Activated CD4-positive, alpha-beta T cell treated with anti-CD3 and anti-CD28 coated beads, Interleukin-2, Interleukin-6, amounts not matched to agents 100 ng/mL and 50 ng/mL, durations not matched to agents 16 hours and 8 hours (primary cell): Measurements from ENCODE around the gene CCDC185.
"Not testable (repeated sequence)": the region's sequence is repeated elsewhere in the genome, so short reads cannot be mapped to it uniquely, and the experiment has no call there.

ENCODE experiments used
- DNase-seq: peaks from one replicate; pipeline ENCODE4 v3.0.0-alpha.2; 2020

The CCDC185 gene

GRCh38 chr1:223399393-223399792, 6.2 kb downstream of the CCDC185 start:
- DNase-seq: not testable (repeated sequence)

- DNase-seq: no peak
Measured at GRCh38 chr1:223401873-223402789, 8.9 kb downstream of the CCDC185 start.

GRCh38 chr1:223402790-223403142, 9.6 kb downstream of the CCDC185 start:
- DNase-seq: no peak

GRCh38 chr1:223403184-223403815, 10.1 kb downstream of the CCDC185 start:
- DNase-seq: no peak

GRCh38 chr1:223405507-223405906, 12.3 kb downstream of the CCDC185 start:
- DNase-seq: no peak

- DNase-seq: no peak
Measured at GRCh38 chr1:223410036-223410435, 16.8 kb downstream of the CCDC185 start.

GRCh38 chr1:223411309-223411708, 18.1 kb downstream of the CCDC185 start:
- DNase-seq: no peak

- no peak for DNase-seq
Measured at GRCh38 chr1:223411710-223412109, 18.5 kb downstream of the CCDC185 start.

- no peak for DNase-seq
Measured at GRCh38 chr1:223413216-223413615, 20.0 kb downstream of the CCDC185 start.

GRCh38 chr1:223417444-223417843, 24.2 kb downstream of the CCDC185 start:
- no peak for DNase-seq

- DNase-seq: no peak
Measured at GRCh38 chr1:223417903-223418663, 24.9 kb downstream of the CCDC185 start.

- DNase-seq: no peak
Measured at GRCh38 chr1:223419115-223419514, 25.9 kb downstream of the CCDC185 start.

- no peak for DNase-seq
Measured at GRCh38 chr1:223419561-223419960, 26.3 kb downstream of the CCDC185 start.

GRCh38 chr1:223421025-223421424, 27.8 kb downstream of the CCDC185 start:
- no peak for DNase-seq

- no peak for DNase-seq
Measured at GRCh38 chr1:223421676-223422075, 28.5 kb downstream of the CCDC185 start.

- DNase-seq: no peak
Measured at GRCh38 chr1:223422911-223423310, 29.7 kb downstream of the CCDC185 start.

- no peak for DNase-seq
Measured at GRCh38 chr1:223423641-223424233, 30.5 kb downstream of the CCDC185 start.

- DNase-seq: no peak
Measured at GRCh38 chr1:223425550-223425949, 32.3 kb downstream of the CCDC185 start.

- no peak for DNase-seq
Measured at GRCh38 chr1:223426936-223427335, 33.7 kb downstream of the CCDC185 start.

GRCh38 chr1:223429313-223429731, 36.1 kb downstream of the CCDC185 start:
- no peak for DNase-seq

GRCh38 chr1:223429821-223430220, 36.6 kb downstream of the CCDC185 start:
- DNase-seq: no peak

- DNase-seq: no peak
Measured at GRCh38 chr1:223430236-223430635, 37.0 kb downstream of the CCDC185 start.

GRCh38 chr1:223437151-223437550, 43.9 kb downstream of the CCDC185 start:
- DNase-seq: no peak
